Neural progenitor cell (in vitro differentiated cells): Measurements from ENCODE around the gene EOLA1.

Experiments
- CTCF ChIP-seq: fragments of 200-600 bp; sonication (generic); IDR thresholded peaks from 2 replicates; pipeline ENCODE4 v1.5.1; 2017; ENCODE audit warnings: antibody characterized with exemption, mild to moderate bottlenecking
- EZH2 ChIP-seq: fragments of 200-600 bp; sonication (generic); IDR thresholded peaks from 2 replicates; pipeline ENCODE4 v1.6.1; 2017; ENCODE audit warnings: antibody characterized with exemption, mild to moderate bottlenecking, moderate library complexity
- EZH2phosphoT487 ChIP-seq: fragments of 200-600 bp; sonication (generic); IDR thresholded peaks from 2 replicates; pipeline ENCODE4 v1.6.1; 2017; ENCODE audit warnings: antibody characterized with exemption

- TF ChIP-seq CTCF, result no peak
- no peak for TF ChIP-seq EZH2phosphoT487
- no peak for TF ChIP-seq EZH2
Measured at GRCh38 chrX:149521438-149521837, 19.4 kb upstream of the EOLA1 start.
